CD4-positive, alpha-beta T cell treated with Interleukin-4 for 1 hour (primary cell): ENCODE results near the gene RING1.
"Not testable (repeated sequence)": the region's sequence is repeated elsewhere in the genome, so short reads cannot be mapped to it uniquely, and the experiment has no call there.

Experiments
- DNase-seq, 2 donors: peaks; one replicate each; pipeline ENCODE4 v3.0.0-alpha.2; 2020 to 2022

RING1 gene

DNA sequence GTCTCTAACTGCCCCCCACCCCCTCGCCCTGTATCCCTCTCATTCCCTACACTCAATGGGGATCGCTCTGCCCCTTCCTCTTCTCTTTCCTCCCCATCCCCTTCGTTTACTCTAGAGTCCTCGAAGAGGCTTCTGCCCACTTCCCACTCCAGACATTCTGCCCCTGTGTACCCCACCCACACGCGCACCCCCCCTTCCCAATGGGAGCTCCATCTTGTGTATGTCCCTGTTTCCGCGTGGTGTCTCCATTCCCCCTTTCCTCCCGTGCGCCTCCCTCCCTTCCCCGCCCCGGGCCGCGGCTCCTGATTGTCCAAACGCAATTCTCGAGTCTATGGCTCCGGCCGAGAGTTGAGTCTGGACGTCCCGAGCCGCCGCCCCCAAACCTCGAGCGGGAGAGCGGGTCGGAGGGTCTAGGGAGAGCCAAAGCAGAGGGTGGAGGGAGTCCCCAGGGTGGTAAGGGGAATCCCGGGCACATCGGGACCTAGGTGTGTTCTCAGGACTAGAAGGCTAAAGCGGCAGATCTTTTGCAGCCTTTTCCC is 679 bp upstream of the RING1 start:
- peak in 1 of 2 donors; percentile 28 for DNase-seq

DNA sequence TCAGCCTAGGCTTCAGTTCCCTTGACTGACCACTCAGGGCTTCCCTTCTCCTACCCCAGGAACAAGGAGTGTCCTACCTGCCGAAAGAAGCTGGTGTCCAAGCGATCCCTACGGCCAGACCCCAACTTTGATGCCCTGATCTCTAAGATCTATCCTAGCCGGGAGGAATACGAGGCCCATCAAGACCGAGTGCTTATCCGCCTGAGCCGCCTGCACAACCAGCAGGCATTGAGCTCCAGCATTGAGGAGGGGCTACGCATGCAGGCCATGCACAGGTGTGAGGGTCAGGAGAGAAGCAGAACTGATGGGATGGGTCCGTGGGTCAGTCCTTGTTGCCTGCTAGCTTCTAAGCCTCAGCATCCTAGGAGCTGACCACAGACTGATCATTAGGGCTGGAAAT is 1.6 kb downstream of the RING1 start:
- no peak for DNase-seq

DNA sequence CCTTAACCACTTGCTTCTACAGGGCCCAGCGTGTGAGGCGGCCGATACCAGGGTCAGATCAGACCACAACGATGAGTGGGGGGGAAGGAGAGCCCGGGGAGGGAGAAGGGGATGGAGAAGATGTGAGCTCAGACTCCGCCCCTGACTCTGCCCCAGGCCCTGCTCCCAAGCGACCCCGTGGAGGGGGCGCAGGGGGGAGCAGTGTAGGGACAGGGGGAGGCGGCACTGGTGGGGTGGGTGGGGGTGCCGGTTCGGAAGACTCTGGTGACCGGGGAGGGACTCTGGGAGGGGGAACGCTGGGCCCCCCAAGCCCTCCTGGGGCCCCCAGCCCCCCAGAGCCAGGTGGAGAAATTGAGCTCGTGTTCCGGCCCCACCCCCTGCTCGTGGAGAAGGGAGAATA is 2.8 kb downstream of the RING1 start:
- DNase-seq = no peak

DNA sequence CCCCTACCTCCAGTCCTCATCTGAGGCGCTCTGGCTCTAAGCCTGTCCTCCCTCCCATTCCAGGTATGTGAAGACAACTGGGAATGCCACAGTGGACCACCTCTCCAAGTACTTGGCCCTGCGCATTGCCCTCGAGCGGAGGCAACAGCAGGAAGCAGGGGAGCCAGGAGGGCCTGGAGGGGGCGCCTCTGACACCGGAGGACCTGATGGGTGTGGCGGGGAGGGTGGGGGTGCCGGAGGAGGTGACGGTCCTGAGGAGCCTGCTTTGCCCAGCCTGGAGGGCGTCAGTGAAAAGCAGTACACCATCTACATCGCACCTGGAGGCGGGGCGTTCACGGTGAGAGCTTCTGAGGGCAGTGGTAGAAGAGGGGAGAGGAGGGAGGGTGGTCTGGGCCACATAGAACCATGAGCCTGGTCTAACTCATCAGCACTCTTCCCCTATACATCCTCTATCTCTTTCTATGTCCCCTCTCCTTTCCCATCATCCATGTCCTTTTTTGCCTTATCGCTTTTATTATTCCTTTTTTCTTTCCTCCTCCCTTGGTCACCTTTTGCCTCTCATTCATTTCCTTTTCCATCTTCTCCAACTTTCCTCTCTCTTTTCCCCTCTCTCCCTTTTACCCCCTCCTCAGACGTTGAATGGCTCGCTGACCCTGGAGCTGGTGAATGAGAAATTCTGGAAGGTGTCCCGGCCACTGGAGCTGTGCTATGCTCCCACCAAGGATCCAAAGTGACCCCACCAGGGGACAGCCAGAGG is 3.5 kb downstream of the RING1 start:
- DNase-seq = no peak

DNA sequence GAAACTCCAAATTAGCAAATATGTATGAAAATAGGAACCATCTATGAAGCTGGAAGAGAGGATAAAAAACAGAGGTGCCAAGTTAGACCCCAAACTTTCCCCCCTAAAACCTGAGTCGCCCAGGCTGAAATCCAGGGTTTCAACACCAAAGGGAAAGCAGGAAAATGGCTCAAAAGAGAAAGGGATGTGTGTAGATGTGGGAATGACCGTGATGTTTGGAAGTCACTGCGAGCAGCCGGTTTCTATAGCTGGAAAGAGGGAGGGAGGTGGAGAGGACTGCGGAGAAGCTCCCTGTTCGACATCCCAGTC is 4.5 kb downstream of the RING1 start:
- DNase-seq = no peak

DNA sequence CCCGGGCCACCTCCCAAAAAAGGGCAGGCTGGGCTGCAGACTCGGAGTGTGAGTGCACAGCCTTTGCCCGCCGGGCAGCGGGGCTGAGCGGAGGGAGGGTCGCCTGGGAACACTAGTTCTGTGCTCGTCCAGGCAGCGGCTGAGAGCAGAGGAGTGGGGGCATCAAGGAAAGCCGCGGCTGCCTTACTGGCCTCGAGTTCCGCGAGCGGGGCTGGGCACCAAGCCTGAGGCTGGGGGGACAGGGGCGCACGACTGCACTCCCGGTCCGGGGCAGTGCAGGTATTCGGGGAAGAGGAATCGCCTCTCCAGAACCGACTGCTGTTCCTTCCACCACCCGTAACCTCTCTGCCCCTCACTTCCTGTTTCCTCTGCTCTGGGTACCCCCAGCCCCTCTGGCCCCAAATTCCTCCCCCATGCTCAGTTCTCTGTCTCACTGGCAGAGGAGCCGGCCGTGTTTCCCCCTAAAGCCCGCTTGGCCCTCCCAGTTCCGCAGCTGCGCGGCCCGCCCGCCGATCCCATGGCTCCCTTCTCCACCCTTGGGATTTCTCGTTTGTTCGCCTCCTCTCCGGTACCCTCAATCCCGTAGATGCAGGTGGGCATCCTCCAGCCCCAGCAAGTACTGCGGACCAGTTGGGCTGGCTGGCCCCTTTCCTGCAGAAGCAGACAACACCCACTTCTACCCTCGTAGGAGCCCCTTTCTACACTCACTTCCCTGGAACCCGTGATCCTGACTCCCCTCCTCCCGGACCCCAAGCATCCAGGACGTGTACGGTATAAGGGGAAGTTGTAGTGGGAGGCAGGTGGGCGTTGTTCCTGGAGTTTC is 5.1 kb downstream of the RING1 start:
- no peak for DNase-seq

DNA sequence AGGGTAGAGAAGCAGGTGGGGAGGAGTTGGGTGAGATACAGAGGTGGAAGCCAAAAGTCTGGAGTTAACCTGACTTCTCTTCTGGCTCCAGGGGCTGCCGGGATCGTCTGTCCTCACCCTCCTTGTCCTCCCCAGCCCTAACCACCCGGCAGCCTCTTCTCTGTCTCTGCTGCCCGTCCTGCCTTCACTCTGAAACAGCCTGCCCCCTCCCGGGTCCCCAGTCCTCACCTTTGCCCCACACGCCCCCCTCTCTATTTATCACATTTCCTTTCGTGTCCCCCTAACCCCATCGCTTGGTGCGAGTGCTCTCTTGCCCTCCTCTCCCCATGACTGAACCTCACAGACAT is 5.7 kb downstream of the RING1 start:
- DNase-seq = no peak

DNA sequence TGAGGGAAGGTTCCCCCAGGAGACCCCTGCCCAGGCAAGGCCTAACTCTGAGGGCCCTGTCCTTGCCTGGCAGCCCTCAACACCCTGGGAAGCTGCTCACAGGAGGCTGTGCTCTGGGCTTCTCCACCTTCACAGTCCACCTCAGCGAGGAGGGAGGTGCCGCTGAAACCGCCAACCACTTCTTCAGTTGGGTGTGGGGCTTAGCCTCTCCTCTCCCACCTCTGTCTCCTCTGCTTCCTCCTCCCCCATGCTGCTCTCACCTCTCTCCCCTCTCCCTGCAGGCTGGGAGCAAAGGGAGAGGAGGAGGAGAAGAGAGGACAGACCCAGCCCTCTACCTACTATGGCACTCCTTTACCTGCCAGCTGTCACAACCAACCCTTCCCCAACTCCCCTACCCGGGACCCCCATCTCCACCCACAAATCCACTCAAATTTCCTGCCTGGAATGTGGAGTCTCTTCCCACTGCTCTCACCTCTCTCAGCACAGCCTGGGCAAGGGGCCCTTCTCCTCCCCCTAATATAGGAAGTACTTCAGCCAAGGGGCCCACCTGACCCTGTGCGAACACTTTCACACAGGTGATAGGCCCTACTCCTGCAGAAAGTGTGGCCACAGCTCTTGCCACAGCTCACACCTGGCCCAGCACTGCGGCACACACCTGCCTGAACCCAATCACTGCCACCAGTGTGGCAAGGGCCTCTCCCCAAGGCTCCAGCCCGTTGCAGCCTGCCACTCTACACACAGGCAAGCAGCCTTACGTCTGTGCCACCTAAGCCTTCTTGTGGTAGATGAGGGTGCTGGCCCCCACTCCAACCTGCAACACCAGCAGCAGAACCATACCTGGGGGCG is 7.2 kb downstream of the RING1 start:
- no peak for DNase-seq

DNA sequence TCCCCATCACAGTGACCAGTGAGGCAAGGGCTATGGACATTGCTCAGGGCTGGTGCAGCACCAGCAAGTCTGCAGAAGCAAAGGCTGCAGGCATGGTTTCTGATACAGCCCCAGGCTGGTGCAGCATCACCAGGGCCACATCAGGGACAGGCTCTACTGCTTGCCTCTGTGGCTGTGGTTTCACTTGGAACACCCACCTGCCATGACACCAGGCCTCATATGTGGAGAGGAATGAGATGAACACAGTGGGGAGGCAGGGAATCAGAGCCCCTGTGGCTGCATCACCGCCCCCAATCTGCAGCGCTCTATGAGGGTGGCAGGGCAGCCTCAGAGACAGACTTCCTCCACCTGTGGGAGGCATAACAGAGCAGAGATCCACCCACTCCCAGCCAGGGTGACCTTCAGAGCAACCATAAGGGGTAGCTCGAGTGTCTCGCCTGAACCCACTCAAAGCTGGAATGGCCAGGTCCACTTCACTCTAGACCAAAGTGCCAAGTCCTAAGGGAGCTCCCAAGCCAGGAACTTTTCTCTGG is 7.9 kb downstream of the RING1 start:
- no peak for DNase-seq

DNA sequence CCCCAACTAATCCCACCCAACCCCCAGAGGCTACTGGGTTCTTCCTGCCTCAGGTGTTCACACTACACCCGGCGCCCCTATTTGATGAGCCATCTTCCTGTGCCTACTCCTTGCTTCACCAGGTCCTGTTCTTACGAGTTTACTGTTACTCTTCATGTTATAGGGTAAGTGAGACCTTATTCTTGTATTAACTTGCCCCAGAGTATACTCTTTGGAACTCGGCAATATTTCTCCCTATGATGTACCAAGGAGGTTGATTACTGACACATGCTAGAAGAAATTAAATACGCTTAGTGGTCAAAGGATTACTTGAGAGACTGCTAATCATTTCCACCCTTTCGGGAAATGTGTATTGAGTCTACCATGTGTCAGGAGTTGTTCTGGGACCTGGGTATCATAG is 8.9 kb downstream of the RING1 start:
- DNase-seq = no peak

DNA sequence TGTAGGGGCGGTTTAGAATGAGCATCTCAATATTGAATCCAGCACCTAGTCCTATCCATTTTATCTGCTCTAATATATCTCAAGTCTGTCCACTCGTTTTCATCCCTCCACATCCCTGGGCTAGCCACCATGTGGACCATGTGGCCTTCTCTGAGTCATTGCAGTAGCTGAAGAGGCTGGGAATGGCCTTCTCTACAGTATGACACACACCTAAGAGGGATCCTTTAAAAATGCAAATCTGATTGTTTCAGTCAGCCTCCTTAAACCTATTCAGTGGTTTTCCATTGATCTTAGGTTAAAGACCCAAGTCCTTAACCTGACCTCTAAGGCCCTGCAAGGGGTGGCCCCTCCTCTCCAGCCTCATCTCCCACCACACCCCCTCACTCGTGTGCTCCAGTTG is 9.4 kb downstream of the RING1 start:
- DNase-seq = no peak

DNA sequence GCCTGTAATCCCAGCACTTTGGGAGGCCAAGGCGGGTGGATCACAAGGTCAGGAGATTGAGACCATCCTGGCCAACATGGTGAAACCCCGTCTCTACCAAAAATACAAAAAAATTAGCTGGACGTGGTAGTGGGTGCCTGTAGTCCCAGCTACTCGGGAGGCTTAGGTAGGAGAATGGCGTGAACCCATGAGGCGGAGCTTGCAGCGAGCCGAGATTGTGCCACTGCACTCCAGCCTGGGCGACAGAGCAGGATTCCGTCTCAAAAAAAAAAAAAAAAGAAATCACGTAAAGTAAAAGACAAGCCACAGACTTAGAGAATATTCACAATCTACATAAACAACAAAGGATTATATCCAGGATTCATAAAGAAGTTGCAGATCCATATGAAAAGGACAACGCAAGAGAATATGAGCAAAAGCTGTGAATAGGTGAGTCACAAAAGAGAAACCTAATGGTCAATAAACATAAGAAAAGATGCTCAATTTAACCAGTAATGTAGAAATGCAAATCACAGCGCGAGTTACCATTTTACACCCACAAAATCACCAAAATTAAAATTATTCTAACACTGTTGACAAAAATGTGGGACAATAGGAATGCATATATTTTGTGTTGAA is 18.3 kb downstream of the RING1 start:
- DNase-seq = not testable (repeated sequence)

DNA sequence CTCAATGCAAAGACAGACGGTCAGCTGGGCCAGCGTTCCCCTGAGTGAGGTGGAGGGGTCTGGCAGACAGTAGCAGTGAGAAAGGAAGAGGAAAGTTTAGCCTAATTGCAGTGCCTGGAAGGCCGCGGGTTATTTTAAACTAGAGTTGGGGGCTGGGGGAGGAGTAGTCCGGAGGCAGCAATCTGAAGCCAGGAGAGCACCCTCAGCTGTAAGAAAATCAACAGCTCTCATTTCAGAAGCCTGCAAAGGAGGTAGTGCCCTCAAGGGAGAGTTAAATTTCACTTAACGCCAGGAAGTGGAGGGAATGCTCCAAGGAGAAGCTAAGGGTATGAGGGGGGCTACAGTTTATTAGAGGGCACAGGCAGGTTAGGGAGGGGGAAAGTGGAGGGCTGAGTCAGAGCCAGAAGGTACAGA is 26.9 kb downstream of the RING1 start:
- no peak for DNase-seq

DNA sequence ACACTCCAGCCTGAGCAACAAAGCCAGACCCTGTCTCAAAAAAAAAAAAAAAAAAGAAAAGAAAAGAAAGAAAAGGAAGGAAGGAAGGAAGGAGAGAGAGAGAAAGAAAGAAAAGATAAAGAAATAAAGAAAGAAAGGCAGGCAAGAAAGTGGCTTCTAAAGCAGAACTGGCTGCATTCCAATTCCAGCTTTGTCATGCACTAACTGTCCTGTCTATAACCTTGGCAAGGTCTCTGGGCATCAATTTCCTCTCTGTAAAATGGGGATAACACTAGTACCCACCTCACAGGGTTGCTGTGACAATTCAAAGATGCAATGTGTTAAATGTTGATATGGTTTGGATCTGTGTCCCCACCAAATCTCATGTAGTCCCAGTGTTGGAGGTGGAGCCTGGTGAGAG is 28.0 kb downstream of the RING1 start:
- no peak for DNase-seq

DNA sequence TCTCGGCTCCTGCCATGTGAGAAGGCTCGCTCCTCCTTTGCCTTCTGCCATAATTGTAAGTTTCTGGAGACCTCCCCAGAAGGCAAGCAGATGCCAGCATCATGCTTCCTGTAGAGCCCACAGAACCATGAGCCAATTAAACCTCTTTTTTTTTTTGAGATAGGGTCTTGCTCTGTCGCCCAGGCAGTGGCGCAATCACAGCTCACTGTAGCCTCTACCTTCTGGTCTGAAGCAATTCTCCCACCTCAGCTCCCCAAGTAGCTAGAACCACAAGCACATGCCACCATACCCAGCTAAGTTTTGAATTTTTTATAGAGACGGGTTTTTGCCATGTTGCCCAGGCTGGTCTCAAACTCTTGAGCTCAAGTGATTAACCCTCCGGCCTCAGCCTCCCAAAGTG is 28.6 kb downstream of the RING1 start:
- no peak for DNase-seq

DNA sequence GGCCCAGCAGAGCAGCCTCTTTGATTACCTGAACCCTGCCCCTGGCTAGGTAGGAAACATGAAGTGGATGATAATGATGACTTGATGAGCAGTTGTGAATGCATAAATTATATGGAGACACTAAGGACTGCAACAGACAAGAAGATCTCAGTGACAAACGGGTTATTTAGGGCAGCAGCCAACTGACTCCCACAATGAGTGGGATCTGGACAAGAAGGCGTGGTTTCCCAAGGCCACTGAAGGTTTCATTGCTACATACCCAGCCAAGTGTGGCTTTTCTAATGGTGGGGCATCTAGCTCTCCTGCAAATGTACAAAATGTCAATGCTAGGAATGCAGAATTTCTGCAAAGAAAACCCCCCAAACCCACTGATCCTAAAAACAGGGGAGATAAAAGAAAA is 29.4 kb downstream of the RING1 start:
- DNase-seq = no peak

DNA sequence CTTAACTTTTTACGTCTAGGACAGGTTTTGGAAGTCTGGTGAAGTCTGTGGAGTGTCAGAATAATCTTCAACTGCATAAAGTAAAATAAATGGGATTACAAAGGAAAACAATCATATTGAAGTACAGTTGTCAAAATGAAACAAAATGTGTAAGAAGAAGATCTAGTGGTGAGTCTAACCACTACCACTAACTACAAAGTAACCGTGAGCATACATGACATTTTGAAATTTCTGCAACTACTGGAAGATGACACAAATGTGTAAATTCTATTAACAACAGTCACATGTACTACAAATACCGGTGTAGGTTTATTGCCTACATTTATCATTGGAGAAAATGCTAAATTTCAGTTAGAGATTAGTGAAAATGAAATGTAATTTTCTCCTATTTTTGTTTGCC is 33.7 kb downstream of the RING1 start:
- DNase-seq = no peak

DNA sequence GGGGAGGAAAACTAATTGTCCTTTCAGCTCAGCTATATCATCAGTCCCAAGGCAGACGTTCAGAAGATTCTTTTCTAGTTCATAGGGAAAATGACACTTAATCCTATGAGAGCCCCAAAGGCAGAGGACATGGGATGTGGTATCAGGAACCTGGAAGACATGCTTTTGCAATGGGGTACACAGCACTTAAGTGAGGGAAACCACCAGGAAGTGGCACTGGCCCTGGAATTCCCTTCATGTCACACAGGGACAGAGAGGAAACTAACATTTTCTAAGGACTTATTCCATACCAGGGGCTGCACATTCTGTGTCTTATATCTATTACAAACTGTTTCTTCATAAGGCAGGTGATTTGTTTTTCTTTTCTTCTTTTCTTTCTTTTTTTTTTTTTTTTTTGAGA is 35.2 kb downstream of the RING1 start:
- no peak for DNase-seq

DNA sequence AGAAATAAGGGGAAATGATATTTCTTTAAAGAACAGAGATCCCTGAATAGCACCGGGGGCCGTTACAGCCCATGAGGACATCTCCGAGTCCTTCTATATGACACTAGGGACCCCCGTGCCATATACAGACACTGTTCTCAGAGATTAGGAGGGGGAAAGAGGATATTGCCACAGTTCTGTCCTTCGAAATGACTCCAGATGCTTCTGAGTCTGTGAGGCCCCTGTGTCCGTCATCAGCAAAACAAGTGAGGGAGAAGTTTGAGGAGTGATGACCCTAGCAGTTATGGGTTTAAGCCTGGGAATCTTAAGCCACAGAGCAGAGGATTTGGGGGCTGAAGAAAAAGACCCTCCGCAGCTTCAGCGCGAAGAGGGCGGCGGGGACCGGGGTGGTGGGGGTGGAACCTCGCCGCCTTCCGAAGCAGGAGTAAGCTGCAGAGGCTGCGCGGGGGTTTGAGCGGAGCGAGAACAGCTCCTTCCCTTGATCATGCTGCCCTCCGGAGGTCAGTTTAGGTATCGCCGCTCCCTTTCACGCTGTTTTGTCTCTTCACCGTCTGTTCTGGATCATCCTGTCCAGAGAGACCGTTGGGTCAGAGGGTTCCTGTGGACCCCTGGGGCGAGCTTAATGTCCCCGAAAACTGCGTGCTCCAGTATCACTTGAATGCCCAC is 39.8 kb downstream of the RING1 start:
- peak; percentile 91 for DNase-seq

DNA sequence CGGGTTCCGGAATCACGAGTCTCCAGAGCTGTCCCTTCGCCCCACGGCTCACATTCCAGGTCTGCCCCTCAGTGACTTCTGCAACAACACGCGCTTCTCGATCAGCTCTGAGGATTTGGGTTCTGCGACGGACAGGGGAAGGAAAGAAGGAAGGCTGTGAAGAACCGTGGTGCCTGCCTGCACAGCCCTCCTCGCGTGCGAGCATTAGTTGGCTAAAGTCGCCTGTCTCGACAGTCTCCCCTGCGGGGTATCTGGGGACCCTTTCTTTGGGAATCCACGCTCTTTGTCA is 40.3 kb downstream of the RING1 start:
- DNase-seq = no peak

DNA sequence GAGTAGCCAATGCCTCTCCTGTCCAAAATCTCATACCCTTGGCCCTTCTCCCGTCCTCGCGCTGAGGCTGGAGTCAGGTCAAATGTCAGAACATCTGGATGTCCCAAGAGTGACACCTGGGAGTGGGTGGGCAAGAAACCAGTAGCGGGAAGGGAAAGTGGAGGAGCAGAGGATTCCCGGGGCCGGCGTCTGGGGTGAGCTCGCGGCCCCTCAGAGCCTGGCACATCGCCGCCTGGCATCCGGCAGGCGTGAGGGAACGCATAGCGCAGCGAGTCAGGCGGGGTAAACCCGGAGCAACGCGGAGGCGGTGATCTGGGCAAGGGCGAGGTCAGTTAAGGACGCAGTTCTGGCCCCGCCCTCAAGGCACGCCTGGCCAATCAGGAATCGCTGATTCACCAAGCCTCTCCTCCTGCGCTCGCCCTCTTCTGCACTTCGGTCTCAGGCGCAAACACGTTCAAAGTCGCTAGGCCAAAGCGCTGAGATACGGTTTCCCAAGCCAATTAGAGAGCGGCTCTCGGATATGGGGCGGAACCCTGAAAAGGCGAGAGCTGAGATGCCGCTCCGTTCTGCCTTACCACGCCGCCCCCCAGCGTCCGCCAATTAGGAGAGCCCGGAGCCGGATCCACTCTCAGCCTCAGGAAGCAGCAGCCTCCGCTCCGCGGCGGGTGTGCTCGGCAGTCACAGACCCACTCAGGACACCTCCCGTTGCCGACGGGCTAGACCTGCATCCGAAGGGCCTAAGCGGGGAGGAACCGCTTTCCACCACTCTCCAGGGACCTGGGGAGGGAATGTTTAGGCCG is 40.8 kb downstream of the RING1 start:
- DNase-seq = peak; percentile 99
